ENCODE measurements around the gene GSN. TPM values are rescaled to one million over a fixed set of nuclear protein-coding genes. Genes with fewer than 3 reads are reported as not detected.

Gene GSN
- total RNA-seq, 1 experiment from 2014 or later: 278 TPM

DNA sequence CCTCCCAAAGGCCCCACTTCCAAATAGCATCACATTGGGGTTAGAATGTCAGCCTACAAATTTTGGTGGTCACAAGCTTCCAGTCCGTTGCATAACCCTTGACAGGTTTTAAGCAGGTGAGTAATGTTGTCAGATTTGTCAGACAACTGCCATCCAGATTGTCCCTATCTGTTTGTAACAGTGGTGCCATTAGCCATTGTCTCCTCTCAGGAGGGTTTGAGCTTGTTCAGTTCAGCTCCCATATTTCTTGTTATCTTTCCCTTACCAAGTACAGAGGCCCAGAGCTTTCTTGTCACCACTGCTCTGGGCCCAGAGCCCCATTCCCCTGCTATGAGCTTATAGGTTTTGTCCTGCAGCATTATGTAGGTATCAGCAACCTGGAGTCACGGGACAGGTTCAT lies 14.8 kb upstream of the GSN start:
- TF ChIP-seq TCF7L2 (IDR thresholded peaks at IDR 0.05; ENCODE audit: low read depth, low read length): no peak
- TF ChIP-seq, protein P1, sequence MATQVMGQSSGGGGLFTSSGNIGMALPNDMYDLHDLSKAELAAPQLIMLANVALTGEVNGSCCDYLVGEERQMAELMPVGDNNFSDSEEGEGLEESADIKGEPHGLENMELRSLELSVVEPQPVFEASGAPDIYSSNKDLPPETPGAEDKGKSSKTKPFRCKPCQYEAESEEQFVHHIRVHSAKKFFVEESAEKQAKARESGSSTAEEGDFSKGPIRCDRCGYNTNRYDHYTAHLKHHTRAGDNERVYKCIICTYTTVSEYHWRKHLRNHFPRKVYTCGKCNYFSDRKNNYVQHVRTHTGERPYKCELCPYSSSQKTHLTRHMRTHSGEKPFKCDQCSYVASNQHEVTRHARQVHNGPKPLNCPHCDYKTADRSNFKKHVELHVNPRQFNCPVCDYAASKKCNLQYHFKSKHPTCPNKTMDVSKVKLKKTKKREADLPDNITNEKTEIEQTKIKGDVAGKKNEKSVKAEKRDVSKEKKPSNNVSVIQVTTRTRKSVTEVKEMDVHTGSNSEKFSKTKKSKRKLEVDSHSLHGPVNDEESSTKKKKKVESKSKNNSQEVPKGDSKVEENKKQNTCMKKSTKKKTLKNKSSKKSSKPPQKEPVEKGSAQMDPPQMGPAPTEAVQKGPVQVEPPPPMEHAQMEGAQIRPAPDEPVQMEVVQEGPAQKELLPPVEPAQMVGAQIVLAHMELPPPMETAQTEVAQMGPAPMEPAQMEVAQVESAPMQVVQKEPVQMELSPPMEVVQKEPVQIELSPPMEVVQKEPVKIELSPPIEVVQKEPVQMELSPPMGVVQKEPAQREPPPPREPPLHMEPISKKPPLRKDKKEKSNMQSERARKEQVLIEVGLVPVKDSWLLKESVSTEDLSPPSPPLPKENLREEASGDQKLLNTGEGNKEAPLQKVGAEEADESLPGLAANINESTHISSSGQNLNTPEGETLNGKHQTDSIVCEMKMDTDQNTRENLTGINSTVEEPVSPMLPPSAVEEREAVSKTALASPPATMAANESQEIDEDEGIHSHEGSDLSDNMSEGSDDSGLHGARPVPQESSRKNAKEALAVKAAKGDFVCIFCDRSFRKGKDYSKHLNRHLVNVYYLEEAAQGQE (IDR thresholded peaks at IDR 0.05; ENCODE audit: insufficient read depth in 1 of 2, low read depth in 2 of 2, low read length in 1 of 2): no peak
- TF ChIP-seq, protein P2, sequence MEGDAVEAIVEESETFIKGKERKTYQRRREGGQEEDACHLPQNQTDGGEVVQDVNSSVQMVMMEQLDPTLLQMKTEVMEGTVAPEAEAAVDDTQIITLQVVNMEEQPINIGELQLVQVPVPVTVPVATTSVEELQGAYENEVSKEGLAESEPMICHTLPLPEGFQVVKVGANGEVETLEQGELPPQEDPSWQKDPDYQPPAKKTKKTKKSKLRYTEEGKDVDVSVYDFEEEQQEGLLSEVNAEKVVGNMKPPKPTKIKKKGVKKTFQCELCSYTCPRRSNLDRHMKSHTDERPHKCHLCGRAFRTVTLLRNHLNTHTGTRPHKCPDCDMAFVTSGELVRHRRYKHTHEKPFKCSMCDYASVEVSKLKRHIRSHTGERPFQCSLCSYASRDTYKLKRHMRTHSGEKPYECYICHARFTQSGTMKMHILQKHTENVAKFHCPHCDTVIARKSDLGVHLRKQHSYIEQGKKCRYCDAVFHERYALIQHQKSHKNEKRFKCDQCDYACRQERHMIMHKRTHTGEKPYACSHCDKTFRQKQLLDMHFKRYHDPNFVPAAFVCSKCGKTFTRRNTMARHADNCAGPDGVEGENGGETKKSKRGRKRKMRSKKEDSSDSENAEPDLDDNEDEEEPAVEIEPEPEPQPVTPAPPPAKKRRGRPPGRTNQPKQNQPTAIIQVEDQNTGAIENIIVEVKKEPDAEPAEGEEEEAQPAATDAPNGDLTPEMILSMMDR (IDR thresholded peaks at IDR 0.05): no peak
- TF ChIP-seq SIN3A (IDR thresholded peaks at IDR 0.05; ENCODE audit: borderline replicate concordance, insufficient read depth, low read depth, low read length): no peak
- TF ChIP-seq POLR2AphosphoS5 (IDR thresholded peaks at IDR 0.05; ENCODE audit: low read depth, low read length): no peak
- no peak overlapping the region for H3K27ac ChIP-seq (ENCODE audit: low read length)
- H3K9me3 ChIP-seq (ENCODE audit: control insufficient read depth, insufficient read depth, low read depth, low read length): no peaks in the 10 kb centered on the region
- ChIA-PET CTCF (no interaction called here), POLR2A (no interaction called here)
- in situ Hi-C loops (cut with HindIII; ENCODE audit: low pct_unique_long_range_greater_than_20kb, low sequenced_read_pairs): no loop called here
- no peak for ATAC-seq
- H3K4me3 ChIP-seq (ENCODE audit: low read depth in 2 of 2, low read length in 2 of 2): no peak overlapping the region
- intact Hi-C loops (cut with micrococcal nuclease; ENCODE audit: unreplicated experiment): no loop called here
- no peaks in the 10 kb centered on the region for H3K36me3 ChIP-seq (ENCODE audit: control insufficient read depth, insufficient read depth, low read length)
- no peak for DNase-seq (ENCODE audit: low read depth, low spot score)
- no peaks in the 10 kb centered on the region for H3K4me1 ChIP-seq (ENCODE audit: control insufficient read depth, insufficient read depth, low read length)
- no TSS peak for BruUV-seq (replicated peaks)
- no peaks in the 10 kb centered on the region for H3K27me3 ChIP-seq (ENCODE audit: control insufficient read depth, insufficient read depth, low read length)

GRCh38 chr9:121253821-121254501 lies 14.0 kb upstream of the GSN start:
- TF ChIP-seq, protein P2 (IDR thresholded peaks at IDR 0.05): no peak
- TF ChIP-seq SIN3A (IDR thresholded peaks at IDR 0.05; ENCODE audit: borderline replicate concordance, insufficient read depth, low read depth, low read length) (no peak), TCF7L2 (IDR thresholded peaks at IDR 0.05; ENCODE audit: low read depth, low read length) (no peak), POLR2AphosphoS5 (IDR thresholded peaks at IDR 0.05; ENCODE audit: low read depth, low read length) (no peak)
- TF ChIP-seq, protein P1 (IDR thresholded peaks at IDR 0.05; ENCODE audit: insufficient read depth in 1 of 2, low read depth in 2 of 2, low read length in 1 of 2): no peak
- POLR2A ChIA-PET: no interaction called here
- Histone ChIP-seq H3K27ac (ENCODE audit: low read length) (no peak overlapping the region), H3K4me3 (ENCODE audit: low read depth in 2 of 2, low read length in 2 of 2) (no peak overlapping the region), H3K36me3 (ENCODE audit: control insufficient read depth, insufficient read depth, low read length) (no peaks in the 10 kb centered on the region), H3K4me1 (ENCODE audit: control insufficient read depth, insufficient read depth, low read length) (no peaks in the 10 kb centered on the region), H3K9me3 (ENCODE audit: control insufficient read depth, insufficient read depth, low read depth, low read length) (no peaks in the 10 kb centered on the region), H3K27me3 (ENCODE audit: control insufficient read depth, insufficient read depth, low read length) (no peaks in the 10 kb centered on the region)
- CTCF ChIA-PET: no interaction called here
- ATAC-seq (no peak), DNase-seq (ENCODE audit: low read depth, low spot score) (no peak)
- no TSS peak for BruUV-seq (replicated peaks)
- in situ Hi-C loops (cut with HindIII; ENCODE audit: low pct_unique_long_range_greater_than_20kb, low sequenced_read_pairs) (no loop called here), intact Hi-C loops (cut with micrococcal nuclease; ENCODE audit: unreplicated experiment) (no loop called here)
